ENCODE results near the gene APOBEC3B. TPM values are rescaled to one million over a fixed set of nuclear protein-coding genes. Genes with fewer than 3 reads are reported as not detected.

The APOBEC3B gene
- total and polyA plus RNA-seq, 9 of the 15 experiments (the other 6 are each of a cell fraction or from before 2014, with no cell fraction given) = 5.9 to 166 (median 43.2) TPM

GRCh38 chr22:38953091-38953490 lies 29.1 kb upstream of the APOBEC3B start (continued):
- TF ChIP-seq ZBTB40 (IDR thresholded peaks at IDR 0.05) = no peak
- TF ChIP-seq ZBTB40 (CRISPR knock-in tag; IDR thresholded peaks at IDR 0.05) = no peak
- no peak for TF ChIP-seq ZNF197 (CRISPR knock-in tag; IDR thresholded peaks at IDR 0.05; ENCODE audit: low read depth)
- no peak for TF ChIP-seq BRD9 (IDR thresholded peaks at IDR 0.05; ENCODE audit: low read depth, partially characterized antibody)
- TF ChIP-seq TCF7L2 (IDR thresholded peaks at IDR 0.05; ENCODE audit: low read depth, low read length) = no peak
- TF ChIP-seq ETS2 (tag; IDR thresholded peaks at IDR 0.05; ENCODE audit: borderline replicate concordance, poor library complexity, severe bottlenecking) = no peak
- TF ChIP-seq ILK (tag; IDR thresholded peaks at IDR 0.05; ENCODE audit: borderline replicate concordance, low read depth) = no peak
- TF ChIP-seq PURB (CRISPR knock-in tag; IDR thresholded peaks at IDR 0.05; ENCODE audit: low read depth) = no peak
- TF ChIP-seq ZNF780A (CRISPR knock-in tag; IDR thresholded peaks at IDR 0.05) = no peak

Data from K562 (cell line).